NCI-H187 (cell line): ENCODE measurements around the gene ARF1.

Experiments
- DNase-seq, 2 experiments: peaks; one replicate each; lab custom pipeline; 2025; lab: John Stamatoyannopoulos, UW

Gene ARF1

DNA sequence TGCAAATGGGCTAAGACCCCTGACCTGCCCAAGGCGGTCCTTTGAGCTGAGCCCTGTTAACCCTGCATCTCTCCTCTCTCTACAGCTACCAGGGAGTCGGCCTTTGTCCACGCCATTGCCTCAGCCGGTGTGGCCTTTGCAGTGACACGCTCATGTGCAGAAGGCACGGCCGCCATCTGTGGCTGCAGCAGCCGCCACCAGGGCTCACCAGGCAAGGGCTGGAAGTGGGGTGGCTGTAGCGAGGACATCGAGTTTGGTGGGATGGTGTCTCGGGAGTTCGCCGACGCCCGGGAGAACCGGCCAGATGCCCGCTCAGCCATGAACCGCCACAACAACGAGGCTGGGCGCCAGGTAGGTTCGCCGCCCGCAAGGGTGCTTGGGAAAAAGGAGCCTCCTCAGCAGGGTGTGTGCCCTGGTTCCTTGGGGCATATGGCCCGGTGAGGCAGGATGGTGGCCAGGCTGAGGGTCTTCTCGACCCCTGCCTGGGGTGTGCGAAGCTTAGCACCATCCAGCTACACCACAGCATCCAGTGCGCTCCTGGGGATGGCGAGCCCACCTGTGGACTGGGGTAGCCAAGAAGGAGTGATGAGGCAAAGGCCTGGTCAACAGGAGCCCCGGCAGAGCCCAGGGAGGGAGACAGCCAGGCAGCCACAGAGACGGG, 31.8 kb upstream of the ARF1 start:
- DNase-seq, result no peak

- DNase-seq, result no peak
These were observed 24.1 kb upstream of the ARF1 start for GRCh38 chr1:228058172-228058948.

- no peak for DNase-seq
These were observed 23.4 kb upstream of the ARF1 start for GRCh38 chr1:228058949-228059633.

GRCh38 chr1:228059634-228060457, 22.7 kb upstream of the ARF1 start:
- DNase-seq, result peak; percentile 79 to 80

GRCh38 chr1:228060458-228061190, 21.9 kb upstream of the ARF1 start:
- no peak for DNase-seq

DNA sequence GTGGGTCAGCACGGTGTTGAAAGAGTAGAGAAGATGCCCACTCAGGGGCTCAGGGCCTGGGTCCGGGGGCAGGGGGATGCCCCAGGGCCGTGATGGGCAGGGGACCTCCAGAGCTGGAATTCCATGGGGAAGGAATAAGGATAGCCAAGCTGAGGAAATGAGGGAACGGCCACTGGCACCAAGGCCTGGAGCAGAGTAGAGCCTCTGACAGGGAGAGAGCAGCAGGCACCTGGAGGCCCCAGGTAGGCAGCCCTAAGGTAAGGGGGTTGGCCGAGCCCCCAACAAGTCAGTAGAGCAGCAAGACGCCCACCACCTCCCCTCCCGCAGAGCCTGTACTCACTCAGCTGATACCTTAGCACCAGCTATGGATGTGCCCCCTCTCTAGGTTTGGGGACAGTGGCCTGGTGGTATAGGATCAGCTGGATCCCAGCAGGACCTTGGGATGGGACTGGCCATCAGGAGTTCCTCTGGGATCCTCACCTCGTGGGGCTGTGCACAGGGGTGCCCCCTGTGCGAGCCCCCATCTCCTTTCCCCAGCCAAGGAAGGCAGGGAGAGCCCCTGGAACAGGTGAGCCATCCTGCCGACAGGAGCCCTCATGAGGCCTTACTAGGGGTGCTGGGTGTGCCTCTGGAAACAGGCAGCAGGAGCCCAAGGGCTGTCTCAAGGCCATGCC, 21.0 kb upstream of the ARF1 start:
- no peak for DNase-seq

- DNase-seq, result no peak
These were observed 20.3 kb upstream of the ARF1 start for GRCh38 chr1:228062085-228062791.

GRCh38 chr1:228062812-228063211, 19.7 kb upstream of the ARF1 start:
- no peak for DNase-seq

DNA sequence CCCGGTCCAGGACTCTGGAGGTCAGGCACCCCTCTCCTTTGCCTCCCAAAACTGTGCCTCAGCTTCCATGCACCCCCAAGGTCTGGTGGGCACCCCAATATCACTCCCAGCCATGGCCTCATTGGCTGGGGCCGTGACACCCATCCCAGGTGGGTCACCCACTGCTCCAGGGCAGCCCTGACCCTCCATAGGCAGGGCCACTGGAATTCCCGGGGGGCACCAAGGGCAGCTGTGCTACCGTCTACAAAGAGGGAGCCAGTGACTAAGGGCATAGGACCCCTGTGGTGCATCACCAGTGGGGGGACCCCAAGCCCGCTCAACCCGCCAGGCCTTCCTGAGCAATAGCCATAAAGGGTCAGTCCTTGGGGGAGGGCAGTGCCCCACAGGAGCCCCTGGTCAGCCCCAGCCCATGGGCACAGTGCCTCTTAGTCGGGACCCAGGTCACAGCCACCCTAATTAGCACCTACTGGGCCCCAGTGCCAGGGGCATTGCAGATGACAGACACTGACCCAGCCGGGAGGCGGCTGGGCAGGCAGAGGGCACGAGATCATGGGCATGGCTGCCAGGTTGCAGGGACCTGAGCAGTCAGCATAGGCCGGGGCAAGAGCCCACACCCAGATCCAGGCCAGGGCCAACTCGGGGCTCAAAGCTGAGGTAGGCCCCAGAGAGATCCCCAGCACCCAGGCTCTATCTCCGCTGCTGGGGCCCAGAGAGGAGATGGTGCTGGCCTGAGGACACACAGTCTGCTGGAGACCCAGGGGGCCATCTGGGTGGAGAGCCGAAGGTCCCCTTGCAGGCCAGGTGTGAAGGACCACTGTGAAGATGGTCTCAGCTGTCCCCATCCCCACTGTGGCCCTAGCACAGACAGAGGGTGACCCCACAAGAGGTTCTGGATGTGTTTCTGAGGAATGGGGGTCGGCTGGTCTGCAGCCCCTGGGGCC, 19.0 kb upstream of the ARF1 start:
- no peak for DNase-seq

DNA sequence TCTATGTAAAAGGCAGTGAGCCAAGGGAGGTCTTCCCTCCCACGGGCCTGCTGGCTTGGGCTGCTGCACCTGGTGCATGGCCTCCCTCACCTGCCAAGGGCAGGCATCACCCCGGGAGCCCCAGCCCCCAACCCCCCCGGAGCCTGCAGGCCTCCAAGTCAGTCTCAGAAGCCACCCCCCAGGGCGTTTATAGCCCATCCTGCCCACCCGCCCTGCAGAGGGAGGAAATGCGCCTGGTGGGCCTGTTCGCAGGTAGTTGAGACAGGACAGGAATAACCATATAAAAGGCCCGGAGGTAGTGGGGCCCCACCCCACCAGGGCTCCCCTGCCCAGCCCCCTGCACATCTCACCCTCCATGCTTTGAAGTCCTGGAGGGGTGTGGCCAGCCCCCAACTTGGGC, 18.2 kb upstream of the ARF1 start:
- DNase-seq, result no peak

DNA sequence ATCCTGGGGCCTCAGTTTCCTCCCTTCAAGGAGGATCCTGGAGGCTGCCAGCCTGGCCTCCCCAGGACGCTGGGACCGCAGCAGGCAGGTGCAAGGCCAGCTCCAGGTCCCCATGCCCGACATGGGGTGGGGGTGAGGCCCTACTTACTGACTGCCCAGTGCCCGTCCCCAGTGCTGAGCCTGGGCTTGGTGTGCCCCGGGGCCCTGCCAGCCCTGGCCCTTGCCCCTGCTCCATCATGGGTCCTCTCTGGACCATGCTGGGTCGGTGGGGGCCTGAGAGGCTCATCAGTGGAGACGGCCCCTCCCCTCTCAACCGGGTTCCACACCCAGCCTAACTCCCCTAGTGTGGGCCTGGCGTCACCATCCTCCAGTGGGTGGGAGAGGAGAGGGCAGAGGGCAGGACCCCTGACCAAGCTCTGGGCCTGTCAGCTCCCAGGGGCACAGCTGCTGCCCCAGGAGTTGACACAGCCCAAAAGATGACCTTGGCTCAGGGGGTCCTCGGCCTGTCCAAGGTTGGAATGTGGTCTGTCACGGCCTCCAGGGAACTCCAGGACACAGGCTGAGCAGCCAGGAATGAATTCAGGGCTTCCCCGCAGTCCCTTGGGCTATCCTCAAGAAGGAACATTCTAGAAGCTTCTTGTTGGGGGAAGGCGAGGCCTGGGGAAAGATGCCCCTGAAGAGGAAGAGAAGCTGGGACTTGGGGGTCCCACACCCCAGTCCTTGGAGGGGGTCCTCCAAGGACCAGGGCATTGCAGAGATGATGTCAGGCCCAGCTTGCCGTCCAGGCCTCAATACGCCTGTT, 17.6 kb upstream of the ARF1 start:
- DNase-seq, result no peak

DNA sequence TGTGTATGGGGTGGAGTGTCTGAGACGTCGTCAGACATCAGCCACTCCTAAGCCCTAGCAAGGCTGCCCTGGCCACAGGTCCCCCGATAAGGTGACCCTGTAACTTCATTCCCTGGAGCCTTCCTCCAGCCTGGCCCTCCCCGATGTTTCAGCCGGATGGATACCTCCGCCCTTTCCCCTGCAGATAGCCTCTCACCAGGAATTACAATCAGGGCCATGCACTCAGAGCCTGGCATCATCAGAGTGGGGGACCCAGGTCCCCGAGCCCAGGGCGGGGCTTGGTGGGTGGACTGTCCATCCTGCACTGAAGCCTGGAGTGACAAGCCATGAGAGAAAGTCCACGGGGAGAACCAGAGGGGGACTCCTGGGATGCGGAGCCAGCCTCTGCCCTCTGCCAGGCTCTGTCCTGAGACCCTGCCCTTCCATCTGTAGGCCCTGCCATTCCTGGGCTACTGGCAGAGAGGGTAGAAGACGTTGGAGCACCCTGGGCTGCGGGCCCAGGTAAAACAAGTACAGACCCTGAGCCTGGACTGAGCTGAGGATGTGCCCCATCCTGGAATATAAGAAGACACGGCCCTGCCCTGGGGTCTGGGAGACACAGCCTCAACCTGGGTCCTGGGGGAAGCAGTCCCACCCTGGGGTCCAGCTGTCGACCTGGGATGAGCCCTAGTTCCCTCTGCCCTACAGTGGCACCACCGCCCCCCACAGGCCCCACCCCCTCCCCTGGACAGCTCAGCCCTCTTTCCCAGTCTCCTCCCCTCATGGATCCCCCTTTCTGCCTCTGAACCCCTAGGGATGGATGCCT, 16.8 kb upstream of the ARF1 start:
- DNase-seq, result no peak

DNA sequence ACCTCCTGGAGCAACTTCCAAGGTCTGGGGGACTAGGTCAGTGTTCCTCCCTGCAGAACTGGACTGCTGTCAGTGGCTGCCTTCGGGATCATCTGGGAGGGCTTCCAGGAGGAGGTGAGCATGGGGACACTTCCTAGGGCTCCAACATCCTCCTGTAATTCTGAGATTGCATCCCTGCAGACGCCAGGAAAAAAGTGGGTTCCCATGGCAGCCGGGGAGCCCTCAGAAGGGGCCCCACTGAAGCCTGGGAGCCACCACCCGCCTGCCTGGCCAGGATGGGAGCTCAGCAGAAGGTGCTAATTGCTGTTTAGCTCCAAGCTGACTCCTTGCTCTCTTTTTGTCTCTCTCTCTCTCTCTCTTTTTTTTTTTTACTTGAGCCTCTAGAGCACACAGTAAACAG, 16.1 kb upstream of the ARF1 start:
- no peak for DNase-seq

DNA sequence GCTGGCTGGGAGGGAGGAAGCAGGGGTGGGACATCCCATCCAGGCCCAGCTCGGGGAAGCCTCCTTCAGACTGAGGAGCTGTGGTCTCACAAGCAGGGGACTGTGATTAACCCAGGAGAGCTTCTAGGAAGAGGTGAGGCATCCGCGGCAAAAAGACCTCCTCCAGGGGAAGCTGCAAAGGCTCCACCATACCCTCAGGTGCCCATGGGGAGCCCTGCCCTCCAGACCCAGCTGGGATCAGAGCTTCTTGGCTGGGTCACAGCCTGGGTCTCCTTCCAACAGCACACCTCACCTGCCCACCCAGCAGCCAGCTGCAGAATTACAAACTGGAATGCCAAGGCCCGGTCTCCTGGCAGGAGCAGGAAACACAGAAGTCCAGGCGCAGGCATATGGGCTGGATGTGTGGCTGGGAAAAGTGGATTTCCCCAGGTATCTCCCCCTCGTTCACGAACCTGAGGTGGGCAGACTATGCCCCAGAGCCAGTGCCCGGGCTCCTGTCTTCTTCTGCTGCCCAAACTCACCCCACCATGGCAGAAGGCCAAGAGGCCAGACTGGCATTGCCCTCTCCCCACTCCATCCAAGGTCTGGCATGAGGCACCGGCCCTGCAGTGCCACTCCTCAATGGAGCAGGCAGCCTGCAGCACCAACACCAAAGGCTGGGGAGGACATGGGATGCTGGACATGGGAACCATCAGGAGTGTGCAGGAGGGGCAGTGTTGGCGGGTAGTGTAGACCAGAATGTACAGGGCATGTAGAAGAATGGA, 15.4 kb upstream of the ARF1 start:
- DNase-seq, result no peak

DNA sequence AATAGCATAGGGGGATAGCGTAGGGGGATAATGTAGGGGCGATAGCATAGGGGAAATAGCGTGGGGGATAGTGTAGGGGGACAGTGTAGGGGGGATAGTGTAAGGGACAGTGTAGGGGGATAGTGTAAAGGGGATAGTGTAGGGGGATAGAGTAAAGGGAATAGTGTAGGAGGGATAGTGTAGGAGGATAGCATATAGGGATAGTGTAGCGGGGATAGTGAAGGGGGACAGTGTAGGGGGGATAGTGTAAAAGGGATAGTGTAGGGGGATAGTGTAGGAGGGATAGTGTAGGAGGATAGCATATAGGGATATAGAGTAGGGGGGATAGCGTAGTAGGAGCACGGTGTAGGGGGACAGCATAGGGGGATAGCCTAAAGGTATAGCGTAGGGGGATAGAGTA, 14.1 kb upstream of the ARF1 start:
- no peak for DNase-seq

DNA sequence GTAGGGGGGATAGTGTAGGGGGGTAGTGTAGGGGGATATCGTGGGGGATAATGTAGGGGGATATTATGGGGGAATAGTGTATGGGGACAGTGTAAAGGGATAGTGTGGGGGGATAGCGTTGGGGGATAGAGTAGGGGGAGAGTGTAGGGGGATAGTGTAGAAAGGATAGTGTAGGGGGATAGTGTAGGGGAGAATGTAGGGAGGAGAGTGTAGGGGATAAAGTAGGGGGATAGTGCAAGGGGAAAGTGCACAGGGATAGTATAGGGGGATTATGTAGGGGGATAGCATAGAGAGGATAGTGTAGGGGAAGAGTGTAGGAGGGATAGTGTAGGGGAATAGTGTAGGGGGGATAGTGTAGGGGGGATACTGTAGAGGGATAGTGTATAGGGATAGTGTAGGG, 12.3 kb upstream of the ARF1 start:
- DNase-seq, result no peak

DNA sequence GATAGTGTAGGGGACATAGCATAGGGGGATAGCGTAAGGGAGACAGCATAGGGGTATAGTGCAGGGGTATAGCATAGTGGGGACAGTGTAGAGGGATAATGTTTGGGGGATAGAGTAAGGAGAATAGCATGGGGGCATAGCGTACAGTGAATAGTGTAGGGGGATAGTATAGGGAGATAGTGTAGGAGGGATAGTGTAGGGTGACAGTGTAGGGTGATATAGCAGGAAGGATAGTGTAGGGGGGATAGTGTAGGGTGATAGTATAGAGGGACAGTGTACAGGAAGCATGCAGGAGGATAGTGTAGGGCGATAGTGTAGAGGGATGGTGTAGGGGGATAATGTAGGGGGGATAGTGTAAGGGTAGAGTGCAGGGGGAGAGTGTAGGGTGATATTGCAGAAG, 11.7 kb upstream of the ARF1 start:
- no peak for DNase-seq
